Measurements from ENCODE around the gene SLC18A3.

Gene SLC18A3

DNA sequence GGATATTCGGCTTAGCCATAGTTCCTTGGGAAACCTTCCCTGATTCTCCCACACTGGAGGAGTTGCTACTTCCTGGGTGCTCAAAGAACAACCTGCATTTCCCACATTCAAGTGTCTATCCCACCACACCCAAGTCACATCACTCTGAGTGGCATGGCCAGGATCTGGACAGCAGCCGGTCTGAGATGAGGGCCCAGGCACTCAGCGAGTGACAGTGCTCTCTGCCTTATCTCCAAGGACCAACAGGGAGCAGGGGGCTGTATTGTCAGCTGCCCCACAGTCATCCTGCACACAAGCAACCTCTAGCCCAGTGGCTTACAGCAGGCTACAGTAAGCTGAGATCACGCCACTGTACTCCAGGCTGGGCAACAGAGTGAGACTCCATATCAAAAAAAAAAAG lies 16.1 kb upstream of the SLC18A3 start:
- Histone ChIP-seq H3K4me3 (replicated peaks; ENCODE audit: insufficient read depth, low read length) (no peak overlapping the region), H3K27me3 (ENCODE audit: insufficient read depth, poor library complexity, severe bottlenecking) (no peaks in the 10 kb centered on the region), H3K27ac (replicated peaks) (no peak overlapping the region)
- TF ChIP-seq GABPA (IDR thresholded peaks at IDR 0.05; ENCODE audit: low read depth) = no peak
- TF ChIP-seq, protein P1, sequence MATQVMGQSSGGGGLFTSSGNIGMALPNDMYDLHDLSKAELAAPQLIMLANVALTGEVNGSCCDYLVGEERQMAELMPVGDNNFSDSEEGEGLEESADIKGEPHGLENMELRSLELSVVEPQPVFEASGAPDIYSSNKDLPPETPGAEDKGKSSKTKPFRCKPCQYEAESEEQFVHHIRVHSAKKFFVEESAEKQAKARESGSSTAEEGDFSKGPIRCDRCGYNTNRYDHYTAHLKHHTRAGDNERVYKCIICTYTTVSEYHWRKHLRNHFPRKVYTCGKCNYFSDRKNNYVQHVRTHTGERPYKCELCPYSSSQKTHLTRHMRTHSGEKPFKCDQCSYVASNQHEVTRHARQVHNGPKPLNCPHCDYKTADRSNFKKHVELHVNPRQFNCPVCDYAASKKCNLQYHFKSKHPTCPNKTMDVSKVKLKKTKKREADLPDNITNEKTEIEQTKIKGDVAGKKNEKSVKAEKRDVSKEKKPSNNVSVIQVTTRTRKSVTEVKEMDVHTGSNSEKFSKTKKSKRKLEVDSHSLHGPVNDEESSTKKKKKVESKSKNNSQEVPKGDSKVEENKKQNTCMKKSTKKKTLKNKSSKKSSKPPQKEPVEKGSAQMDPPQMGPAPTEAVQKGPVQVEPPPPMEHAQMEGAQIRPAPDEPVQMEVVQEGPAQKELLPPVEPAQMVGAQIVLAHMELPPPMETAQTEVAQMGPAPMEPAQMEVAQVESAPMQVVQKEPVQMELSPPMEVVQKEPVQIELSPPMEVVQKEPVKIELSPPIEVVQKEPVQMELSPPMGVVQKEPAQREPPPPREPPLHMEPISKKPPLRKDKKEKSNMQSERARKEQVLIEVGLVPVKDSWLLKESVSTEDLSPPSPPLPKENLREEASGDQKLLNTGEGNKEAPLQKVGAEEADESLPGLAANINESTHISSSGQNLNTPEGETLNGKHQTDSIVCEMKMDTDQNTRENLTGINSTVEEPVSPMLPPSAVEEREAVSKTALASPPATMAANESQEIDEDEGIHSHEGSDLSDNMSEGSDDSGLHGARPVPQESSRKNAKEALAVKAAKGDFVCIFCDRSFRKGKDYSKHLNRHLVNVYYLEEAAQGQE (IDR thresholded peaks at IDR 0.05; ENCODE audit: insufficient replicate concordance, low read depth) = peak; percentile 63
- DNase-seq (ENCODE audit: low read depth in 1 of 2, low spot score in 1 of 2) = no peak

DNA sequence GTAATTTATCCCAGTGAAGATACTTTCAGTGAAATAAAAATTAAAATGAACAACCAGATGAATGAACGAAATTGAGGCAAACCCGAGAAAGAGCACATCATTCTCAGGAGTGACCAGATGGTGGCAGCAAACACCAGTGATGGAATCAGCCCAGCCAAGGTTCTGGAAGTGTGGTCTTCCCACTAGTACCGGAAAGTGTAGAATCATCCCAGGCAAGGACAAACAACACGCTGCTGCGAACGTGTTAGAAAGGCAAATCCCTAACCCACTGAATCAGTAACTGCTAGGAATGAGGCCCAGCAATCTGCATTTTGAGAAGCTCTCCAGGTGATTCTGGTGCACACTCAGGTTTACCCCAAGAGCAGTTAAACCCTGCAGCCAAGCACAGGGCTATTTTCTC lies 15.5 kb upstream of the SLC18A3 start:
- DNase-seq (ENCODE audit: low read depth in 1 of 2, low spot score in 1 of 2) = peak; percentile 16 to 25
- Histone ChIP-seq H3K27me3 (ENCODE audit: insufficient read depth, poor library complexity, severe bottlenecking) (no peaks in the 10 kb centered on the region), H3K4me3 (replicated peaks; ENCODE audit: insufficient read depth, low read length) (no peak overlapping the region), H3K27ac (replicated peaks) (no peak overlapping the region)
- TF ChIP-seq SPI1 (IDR thresholded peaks at IDR 0.05; ENCODE audit: borderline replicate concordance, low read depth) = no peak
- TF ChIP-seq, protein P1 (IDR thresholded peaks at IDR 0.05; ENCODE audit: insufficient replicate concordance, low read depth) = no peak
- no peak for TF ChIP-seq GABPA (IDR thresholded peaks at IDR 0.05; ENCODE audit: low read depth)
- TF ChIP-seq POLR2AphosphoS5 (IDR thresholded peaks at IDR 0.05; ENCODE audit: low read depth) = no peak
- TF ChIP-seq, protein P2, sequence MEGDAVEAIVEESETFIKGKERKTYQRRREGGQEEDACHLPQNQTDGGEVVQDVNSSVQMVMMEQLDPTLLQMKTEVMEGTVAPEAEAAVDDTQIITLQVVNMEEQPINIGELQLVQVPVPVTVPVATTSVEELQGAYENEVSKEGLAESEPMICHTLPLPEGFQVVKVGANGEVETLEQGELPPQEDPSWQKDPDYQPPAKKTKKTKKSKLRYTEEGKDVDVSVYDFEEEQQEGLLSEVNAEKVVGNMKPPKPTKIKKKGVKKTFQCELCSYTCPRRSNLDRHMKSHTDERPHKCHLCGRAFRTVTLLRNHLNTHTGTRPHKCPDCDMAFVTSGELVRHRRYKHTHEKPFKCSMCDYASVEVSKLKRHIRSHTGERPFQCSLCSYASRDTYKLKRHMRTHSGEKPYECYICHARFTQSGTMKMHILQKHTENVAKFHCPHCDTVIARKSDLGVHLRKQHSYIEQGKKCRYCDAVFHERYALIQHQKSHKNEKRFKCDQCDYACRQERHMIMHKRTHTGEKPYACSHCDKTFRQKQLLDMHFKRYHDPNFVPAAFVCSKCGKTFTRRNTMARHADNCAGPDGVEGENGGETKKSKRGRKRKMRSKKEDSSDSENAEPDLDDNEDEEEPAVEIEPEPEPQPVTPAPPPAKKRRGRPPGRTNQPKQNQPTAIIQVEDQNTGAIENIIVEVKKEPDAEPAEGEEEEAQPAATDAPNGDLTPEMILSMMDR (IDR thresholded peaks at IDR 0.05; ENCODE audit: insufficient read depth, low read length) = peak; percentile 41

DNA sequence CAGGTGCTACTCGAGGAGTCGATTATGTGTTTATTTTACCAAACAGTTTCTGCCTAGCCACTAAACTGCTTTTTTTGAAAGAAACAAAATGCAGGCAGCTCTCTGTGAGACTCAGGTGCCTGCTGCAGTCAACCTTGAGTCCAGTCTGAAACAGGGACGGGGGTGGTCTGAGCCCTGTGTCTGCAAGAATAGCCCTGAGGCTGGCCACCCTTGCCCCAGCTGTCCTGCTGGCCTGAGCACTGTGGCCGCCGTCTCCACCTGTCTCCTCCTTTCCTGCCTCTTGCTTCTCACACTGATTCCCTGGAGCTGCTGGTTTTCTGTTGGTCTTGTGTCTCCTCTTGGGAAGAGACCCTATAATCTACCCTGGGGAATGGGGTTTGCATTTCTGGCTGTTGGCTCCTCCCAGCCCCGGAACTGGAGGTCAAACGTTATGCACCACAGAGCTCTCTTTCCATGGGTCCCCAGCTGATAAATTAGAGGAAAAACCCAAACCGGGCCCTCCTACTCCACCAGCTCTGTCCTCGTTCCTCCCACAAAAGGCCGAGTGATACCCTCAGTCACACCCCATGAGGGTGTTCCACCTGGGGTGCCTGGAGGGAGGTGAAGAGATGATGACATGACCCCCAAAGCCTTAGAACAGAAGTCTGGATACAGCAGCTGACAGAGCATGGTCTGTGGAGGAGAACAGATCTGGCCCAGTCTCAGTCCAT lies 15.0 kb upstream of the SLC18A3 start:
- Histone ChIP-seq H3K4me3 (replicated peaks; ENCODE audit: insufficient read depth, low read length) (no peak overlapping the region), H3K27ac (replicated peaks) (no peak overlapping the region), H3K27me3 (ENCODE audit: insufficient read depth, poor library complexity, severe bottlenecking) (no peaks in the 10 kb centered on the region)
- no peak for TF ChIP-seq SPI1 (IDR thresholded peaks at IDR 0.05; ENCODE audit: borderline replicate concordance, low read depth)
- TF ChIP-seq, protein P1 (IDR thresholded peaks at IDR 0.05; ENCODE audit: insufficient replicate concordance, low read depth) = no peak
- no peak for TF ChIP-seq POLR2AphosphoS5 (IDR thresholded peaks at IDR 0.05; ENCODE audit: low read depth)
- DNase-seq (ENCODE audit: low read depth in 1 of 2, low spot score in 1 of 2) = no peak

DNA sequence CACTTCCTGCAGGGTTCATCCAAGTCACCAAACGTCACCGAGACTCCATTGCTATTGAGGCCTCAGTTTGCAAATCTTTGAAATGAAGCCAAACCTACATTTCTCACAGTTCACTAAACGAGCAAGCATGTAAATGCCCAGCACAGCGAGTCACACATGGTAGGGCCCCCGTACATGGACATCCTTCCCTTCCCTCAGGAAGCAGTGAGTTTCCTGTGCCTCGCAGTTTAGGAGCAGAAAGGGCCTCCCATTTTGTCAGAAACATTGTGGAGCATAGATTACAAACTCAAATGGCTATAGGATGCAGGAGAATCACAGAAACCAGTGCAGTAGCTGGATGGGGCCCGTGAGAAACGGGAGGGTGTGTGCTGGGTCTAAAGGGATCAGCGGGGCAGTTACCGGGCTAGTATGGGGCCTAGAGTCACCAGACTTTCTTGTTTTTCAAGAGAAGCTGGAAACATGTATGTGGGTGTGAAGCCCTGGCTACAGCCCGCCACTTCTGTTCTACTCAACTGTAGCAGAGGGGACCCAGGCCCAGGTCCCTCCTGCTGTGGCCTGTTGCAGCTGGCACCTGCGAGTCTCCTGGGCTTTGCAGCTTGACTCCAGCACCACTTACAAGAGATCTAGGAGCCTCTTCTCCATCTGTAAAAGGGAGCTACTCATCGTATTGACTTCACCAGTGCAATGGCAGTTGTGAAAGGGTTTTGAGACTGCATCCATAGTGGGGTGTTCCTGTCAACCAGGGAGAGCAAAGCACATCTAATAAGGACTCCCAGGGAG lies 14.2 kb upstream of the SLC18A3 start:
- no peaks in the 10 kb centered on the region for H3K27me3 ChIP-seq (ENCODE audit: insufficient read depth, poor library complexity, severe bottlenecking)
- no peak for DNase-seq (ENCODE audit: low read depth in 1 of 2, low spot score in 1 of 2)
- TF ChIP-seq SPI1 (IDR thresholded peaks at IDR 0.05; ENCODE audit: borderline replicate concordance, low read depth) = no peak
- no peak for TF ChIP-seq GABPA (IDR thresholded peaks at IDR 0.05; ENCODE audit: low read depth)
- TF ChIP-seq, protein P1 (IDR thresholded peaks at IDR 0.05; ENCODE audit: insufficient replicate concordance, low read depth) = no peak
- TF ChIP-seq POLR2AphosphoS5 (IDR thresholded peaks at IDR 0.05; ENCODE audit: low read depth) = no peak
- TF ChIP-seq, protein P2 (IDR thresholded peaks at IDR 0.05; ENCODE audit: insufficient read depth, low read length) = no peak
- H3K4me3 ChIP-seq (replicated peaks; ENCODE audit: insufficient read depth, low read length) = no peak overlapping the region
- no peak overlapping the region for H3K27ac ChIP-seq (replicated peaks)

Measured in HL-60 (cell line).